A673 (cell line): Measurements from ENCODE around the gene UNC50. TPM values are rescaled to one million over a fixed set of nuclear protein-coding genes. Genes with fewer than 3 reads are reported as not detected.

Experiments
- BruUV-seq: library from RNA; stranded (reverse); fragments of 400-500 nt; replicated peaks from 2 replicates; lab custom pipeline; 2021; lab: Mats Ljungman, UMichigan
- CTCF ChIA-PET: fragments of 300-600 bp; sonication (Branson Sonifier 250); formaldehyde crosslinking; loops from one replicate; lab custom pipeline; 2022; ENCODE audit warnings: antibody characterized with exemption; lab: Charles Lee
- POLR2A ChIA-PET: fragments of 300-600 bp; sonication (Branson Sonifier 250); formaldehyde crosslinking; loops from one replicate; lab custom pipeline; 2022; ENCODE audit warnings: antibody characterized with exemption; ENCODE audit not compliant: low non-redundant PET; lab: Charles Lee
- DNase-seq: peaks from one replicate; pipeline ENCODE4 v3.0.0-alpha.2; 2015; ENCODE audit warnings: low spot score
- H3K27ac ChIP-seq: fragments of 200-600 bp; sonication (generic); 2 replicates; pipeline ENCODE4 v1.5.1; 2016; ENCODE audit warnings: mixed run types, low read depth, mild to moderate bottlenecking, mixed read lengths, antibody characterized with exemption, low read length; ENCODE audit not compliant: poor library complexity, severe bottlenecking
- H3K27me3 ChIP-seq: fragments of 200-600 bp; sonication (generic); replicated peaks from 2 replicates; pipeline ENCODE4 v1.6.1; 2017; ENCODE audit warnings: mixed run types, low read depth, mild to moderate bottlenecking, mixed read lengths, antibody characterized with exemption, low read length; ENCODE audit not compliant: insufficient read depth, poor library complexity
- H3K36me3 ChIP-seq: fragments of 200-600 bp; sonication (generic); 2 replicates; pipeline ENCODE4 v1.6.1; 2016; ENCODE audit warnings: mixed run types, mild to moderate bottlenecking, mixed read lengths, antibody characterized with exemption, low read length; ENCODE audit not compliant: insufficient read depth, poor library complexity, severe bottlenecking
- H3K4me1 ChIP-seq: fragments of 200-600 bp; sonication (generic); 2 replicates; pipeline ENCODE4 v1.6.1; 2017; ENCODE audit warnings: mixed run types, mild to moderate bottlenecking, mixed read lengths, antibody characterized with exemption, low read length; ENCODE audit not compliant: insufficient read depth, poor library complexity, severe bottlenecking
- H3K4me3 ChIP-seq: fragments of 200-600 bp; sonication (generic); 2 replicates; pipeline ENCODE4 v1.5.1; 2016; ENCODE audit warnings: low read depth, mixed run types, mild to moderate bottlenecking, mixed read lengths, low read length; ENCODE audit not compliant: poor library complexity, severe bottlenecking
- H3K9me3 ChIP-seq: fragments of 200-600 bp; sonication (generic); 2 replicates; pipeline ENCODE4 v1.6.1; 2016; ENCODE audit warnings: mixed run types, low read depth, mild to moderate bottlenecking, mixed read lengths, antibody characterized with exemption, low read length; ENCODE audit not compliant: poor library complexity, severe bottlenecking
- EZH2 ChIP-seq: fragments of 200-600 bp; sonication (generic); IDR thresholded peaks from 2 replicates; pipeline ENCODE4 v1.6.1; 2017; ENCODE audit warnings: borderline replicate concordance, low read depth, mild to moderate bottlenecking, mixed read lengths, antibody characterized with exemption, low read length; ENCODE audit not compliant: poor library complexity, severe bottlenecking
- intact Hi-C: fragments of 100-400 bp; cut with micrococcal nuclease; formaldehyde crosslinking; loops from one replicate; pipeline ENCODE4 v1.10.0; 2022; ENCODE audit not compliant: unreplicated experiment
- total RNA-seq: library from RNA; stranded (reverse); gene quantifications from 2 replicates; pipeline ENCODE4 v1.2.3, GENCODE V29; 2021
- TF ChIP-seq, protein P1 (sequence below): fragments of 300-800, 200-600 bp; sonication (generic); conservative IDR thresholded peaks from 2 replicates; pipeline ENCODE4 v1.5.1; 2017; ENCODE audit warnings: low read depth, mild to moderate bottlenecking, antibody characterized with exemption, low read length, moderate library complexity, mixed read lengths

The UNC50 gene
- total RNA-seq, 1 experiment from 2014 or later = 32.5 TPM

- Histone ChIP-seq H3K27ac (no peak overlapping the region), H3K4me1 (no peaks in the 10 kb centered on the region), H3K4me3 (no peak overlapping the region), H3K27me3 (no peaks in the 10 kb centered on the region), H3K36me3 (no peaks in the 10 kb centered on the region), H3K9me3 (no peaks in the 10 kb centered on the region)
- TF ChIP-seq, protein P1, sequence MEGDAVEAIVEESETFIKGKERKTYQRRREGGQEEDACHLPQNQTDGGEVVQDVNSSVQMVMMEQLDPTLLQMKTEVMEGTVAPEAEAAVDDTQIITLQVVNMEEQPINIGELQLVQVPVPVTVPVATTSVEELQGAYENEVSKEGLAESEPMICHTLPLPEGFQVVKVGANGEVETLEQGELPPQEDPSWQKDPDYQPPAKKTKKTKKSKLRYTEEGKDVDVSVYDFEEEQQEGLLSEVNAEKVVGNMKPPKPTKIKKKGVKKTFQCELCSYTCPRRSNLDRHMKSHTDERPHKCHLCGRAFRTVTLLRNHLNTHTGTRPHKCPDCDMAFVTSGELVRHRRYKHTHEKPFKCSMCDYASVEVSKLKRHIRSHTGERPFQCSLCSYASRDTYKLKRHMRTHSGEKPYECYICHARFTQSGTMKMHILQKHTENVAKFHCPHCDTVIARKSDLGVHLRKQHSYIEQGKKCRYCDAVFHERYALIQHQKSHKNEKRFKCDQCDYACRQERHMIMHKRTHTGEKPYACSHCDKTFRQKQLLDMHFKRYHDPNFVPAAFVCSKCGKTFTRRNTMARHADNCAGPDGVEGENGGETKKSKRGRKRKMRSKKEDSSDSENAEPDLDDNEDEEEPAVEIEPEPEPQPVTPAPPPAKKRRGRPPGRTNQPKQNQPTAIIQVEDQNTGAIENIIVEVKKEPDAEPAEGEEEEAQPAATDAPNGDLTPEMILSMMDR = no peak
- no peak for TF ChIP-seq EZH2
- BruUV-seq = no TSS peak
- CTCF ChIA-PET = no interaction called here
- intact Hi-C loops = no loop called here
- POLR2A ChIA-PET = no interaction called here
- DNase-seq = no peak
Measured at GRCh38 chr2:98650998-98651397, 42.6 kb downstream of the UNC50 start.

- Histone ChIP-seq H3K36me3 (no peaks in the 10 kb centered on the region), H3K27me3 (peaks cover 11% of the 10 kb centered on the region), H3K9me3 (no peaks in the 10 kb centered on the region), H3K4me1 (no peaks in the 10 kb centered on the region), H3K4me3 (no peak overlapping the region), H3K27ac (no peak overlapping the region)
- no TSS peak for BruUV-seq
- CTCF ChIA-PET = no interaction called here
- TF ChIP-seq EZH2 = no peak
- TF ChIP-seq, protein P1 = no peak
- no peak for DNase-seq
- POLR2A ChIA-PET = no interaction called here
- intact Hi-C loops = no loop called here
Measured at GRCh38 chr2:98654699-98655495, 46.5 kb downstream of the UNC50 start.

- peaks cover 3% of the 10 kb centered on the region for H3K9me3 ChIP-seq
- no peaks in the 10 kb centered on the region for H3K36me3 ChIP-seq
- TF ChIP-seq, protein P1 = no peak
- TF ChIP-seq EZH2 = no peak
- H3K27me3 ChIP-seq = peaks cover 11% of the 10 kb centered on the region
- no peaks in the 10 kb centered on the region for H3K4me1 ChIP-seq
- no TSS peak for BruUV-seq
- H3K27ac ChIP-seq = no peak overlapping the region
- POLR2A ChIA-PET = no interaction called here
- H3K4me3 ChIP-seq = no peak overlapping the region
- DNase-seq = no peak
- CTCF ChIA-PET = no interaction called here
- intact Hi-C loops = no loop called here
Measured at GRCh38 chr2:98656800-98657199, 48.4 kb downstream of the UNC50 start.
